Keratinocyte (primary cell): ENCODE data around the gene GLDC. TPM values are rescaled to one million over a fixed set of nuclear protein-coding genes. Genes with fewer than 3 reads are reported as not detected.

ENCODE experiments used
- DNase-seq: peaks from one replicate; pipeline ENCODE4 v3.0.0-alpha.2; 2011; ENCODE audit warnings: low read depth, missing footprints, low spot score
- FAIRE-seq: peaks from 2 replicates; lab custom pipeline; 2011; peaks lifted over from hg19 to GRCh38; lab: Jason Lieb, UNC
- H2AFZ ChIP-seq: 2 replicates; pipeline ENCODE4 v1.6.0; 2012; ENCODE audit warnings: low read length, control low read depth, inconsistent platforms; ENCODE audit not compliant: control insufficient read depth
- H3K27ac ChIP-seq: 2 replicates; pipeline ENCODE4 v1.5.1; 2011; ENCODE audit warnings: low read length; ENCODE audit not compliant: control insufficient read depth, insufficient read depth
- H3K27me3 ChIP-seq: 3 replicates; pipeline ENCODE4 v1.6.0; 2011; ENCODE audit warnings: low read length; ENCODE audit not compliant: control insufficient read depth, insufficient read depth; ENCODE audit errors: extremely low read depth
- H3K36me3 ChIP-seq, 2 experiments: 2 replicates in 1 of 2; 3 replicates in 1 of 2; pipeline ENCODE4 v1.5.1; 2011; ENCODE audit warnings: low read length in 2 of 2, mild to moderate bottlenecking in 1 of 2; ENCODE audit not compliant: control insufficient read depth in 2 of 2, insufficient read depth in 2 of 2; ENCODE audit errors: extremely low read depth in 1 of 2
- H3K4me1 ChIP-seq: 3 replicates; pipeline ENCODE4 v1.5.1; 2011; ENCODE audit warnings: low read length; ENCODE audit not compliant: control insufficient read depth, insufficient read depth; ENCODE audit errors: extremely low read depth
- H3K4me2 ChIP-seq: 3 replicates; pipeline ENCODE4 v1.6.0; 2011; ENCODE audit warnings: low read depth, low read length; ENCODE audit not compliant: control insufficient read depth, insufficient read depth; ENCODE audit errors: extremely low read depth
- H3K4me3 ChIP-seq, 3 experiments: fragments of 200-600 bp in 1 of 3; sonication (generic) in 1 of 3; 2 replicates in 2 of 3; 3 replicates in 1 of 3; pipeline ENCODE4 v1.5.1; 2011 to 2016; ENCODE audit warnings: low read length in 3 of 3, mild to moderate bottlenecking in 3 of 3, control low read depth in 2 of 3, inconsistent platforms in 1 of 3, low read depth in 1 of 3, mixed read lengths in 1 of 3, mixed run types in 1 of 3, moderate library complexity in 1 of 3; ENCODE audit not compliant: control insufficient read depth in 2 of 3, insufficient read depth in 2 of 3; ENCODE audit errors: extremely low read depth in 1 of 3
- H3K79me2 ChIP-seq: 2 replicates; pipeline ENCODE4 v1.6.0; 2012; ENCODE audit warnings: low read length; ENCODE audit not compliant: control insufficient read depth, insufficient read depth
- H3K9ac ChIP-seq: 3 replicates; pipeline ENCODE4 v1.6.0; 2011; ENCODE audit warnings: low read length; ENCODE audit not compliant: control insufficient read depth, insufficient read depth; ENCODE audit errors: extremely low read depth
- H3K9me1 ChIP-seq: 3 replicates; pipeline ENCODE4 v1.6.0; 2011; ENCODE audit warnings: low read length; ENCODE audit not compliant: control insufficient read depth, insufficient read depth; ENCODE audit errors: extremely low read depth
- H3K9me3 ChIP-seq: 2 replicates; pipeline ENCODE4 v1.5.1; 2012; ENCODE audit warnings: low read depth, low read length; ENCODE audit not compliant: control insufficient read depth
- H4K20me1 ChIP-seq: 3 replicates; pipeline ENCODE4 v1.6.0; 2011; ENCODE audit warnings: low read length; ENCODE audit not compliant: control insufficient read depth, insufficient read depth; ENCODE audit errors: extremely low read depth
- EZH2 ChIP-seq: IDR thresholded peaks from one replicate; pipeline ENCODE4 v1.6.1; 2012; ENCODE audit warnings: inconsistent platforms, mild to moderate bottlenecking, low read length, moderate library complexity
- dilution Hi-C: fragments of 300-500 bp; cut with MboI; formaldehyde crosslinking; loops from one replicate; pipeline ENCODE4 v1.7.0; 2020; ENCODE audit warnings: low sequenced_read_pairs; ENCODE audit not compliant: extremely low pct_ligation_motif_present
- polyA plus RNA-seq, 5 experiments: library from polyadenylated mRNA; depleted of rRNA in 3 of 5; stranded (reverse) in 3 of 5; stranded (forward) in 1 of 5; unstranded in 1 of 5; fragments of >200 nt; gene quantifications; 1 replicate in 1 of 5; 2 replicates in 3 of 5; 3 replicates in 1 of 5; pipeline versions ENCODE4 v1.2.1 to v1.2.3, GENCODE V29; 2011 to 2012; ENCODE audit warnings: missing spikeins in 2 of 5, low read depth in 1 of 5, low replicate concordance in 1 of 5
- TF ChIP-seq, protein P1 (sequence below), 3 experiments: IDR thresholded peaks in 1 of 3; conservative IDR thresholded peaks in 1 of 3; optimal IDR thresholded peaks in 1 of 3; 2 replicates in 2 of 3; 3 replicates in 1 of 3; pipeline versions ENCODE3 to v1.5.1; 2011; ENCODE audit warnings: low read length in 3 of 3, mild to moderate bottlenecking in 3 of 3, moderate library complexity in 2 of 3, control low read depth in 1 of 3, inconsistent platforms in 1 of 3; ENCODE audit not compliant: insufficient read depth in 2 of 3; ENCODE audit errors: extremely low read depth in 1 of 3

The GLDC gene
- polyA plus RNA-seq, 1 donor (not counting 4 experiments of a cell fraction or from before 2014, with no cell fraction given): 0.69 TPM

DNA sequence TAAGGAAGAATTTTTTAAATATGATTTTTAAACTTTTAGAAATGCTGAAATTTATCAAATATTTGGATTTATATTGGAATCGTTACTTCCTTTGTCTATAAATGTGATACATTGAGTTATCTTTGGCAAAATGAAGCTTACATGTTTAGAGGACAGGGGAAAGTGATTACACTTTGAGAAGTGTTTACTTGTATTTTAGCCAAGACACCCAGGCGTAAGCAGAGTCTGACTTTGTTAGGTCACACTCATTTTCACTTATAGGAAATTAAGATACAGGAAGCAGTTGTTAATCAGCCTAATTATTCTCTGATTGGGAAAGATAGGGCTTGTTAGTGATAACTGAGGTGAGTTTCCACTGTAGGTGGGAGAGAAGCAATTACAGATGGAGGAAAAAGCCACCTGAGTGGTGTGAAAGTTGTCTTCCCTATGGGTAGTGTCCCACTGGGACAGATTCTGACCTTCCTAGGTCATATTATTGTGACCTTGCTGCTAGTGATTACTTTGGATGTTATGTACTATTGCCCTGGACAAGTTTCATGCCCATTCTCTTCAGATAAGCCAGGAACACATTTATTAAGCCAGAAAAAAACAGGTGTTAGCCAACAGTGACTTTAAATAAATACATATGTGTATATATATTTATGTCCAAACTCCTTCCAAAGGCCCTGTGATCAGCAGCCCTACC, 143.9 kb downstream of the GLDC start:
- peaks cover 23% of the 10 kb centered on the region for H3K4me1 ChIP-seq
- H3K27ac ChIP-seq: no peak overlapping the region
- peaks cover 3% of the 10 kb centered on the region for H3K79me2 ChIP-seq
- no peaks in the 10 kb centered on the region for H3K27me3 ChIP-seq
- DNase-seq (no peak), FAIRE-seq (peak; percentile 41)
- no peaks in the 10 kb centered on the region for H3K9me3 ChIP-seq
- H3K9ac ChIP-seq: no peak overlapping the region
- TF ChIP-seq, protein P1, sequence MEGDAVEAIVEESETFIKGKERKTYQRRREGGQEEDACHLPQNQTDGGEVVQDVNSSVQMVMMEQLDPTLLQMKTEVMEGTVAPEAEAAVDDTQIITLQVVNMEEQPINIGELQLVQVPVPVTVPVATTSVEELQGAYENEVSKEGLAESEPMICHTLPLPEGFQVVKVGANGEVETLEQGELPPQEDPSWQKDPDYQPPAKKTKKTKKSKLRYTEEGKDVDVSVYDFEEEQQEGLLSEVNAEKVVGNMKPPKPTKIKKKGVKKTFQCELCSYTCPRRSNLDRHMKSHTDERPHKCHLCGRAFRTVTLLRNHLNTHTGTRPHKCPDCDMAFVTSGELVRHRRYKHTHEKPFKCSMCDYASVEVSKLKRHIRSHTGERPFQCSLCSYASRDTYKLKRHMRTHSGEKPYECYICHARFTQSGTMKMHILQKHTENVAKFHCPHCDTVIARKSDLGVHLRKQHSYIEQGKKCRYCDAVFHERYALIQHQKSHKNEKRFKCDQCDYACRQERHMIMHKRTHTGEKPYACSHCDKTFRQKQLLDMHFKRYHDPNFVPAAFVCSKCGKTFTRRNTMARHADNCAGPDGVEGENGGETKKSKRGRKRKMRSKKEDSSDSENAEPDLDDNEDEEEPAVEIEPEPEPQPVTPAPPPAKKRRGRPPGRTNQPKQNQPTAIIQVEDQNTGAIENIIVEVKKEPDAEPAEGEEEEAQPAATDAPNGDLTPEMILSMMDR (optimal IDR thresholded peaks at IDR 0.05 in 1 of 3, IDR thresholded peaks at IDR 0.05 in 1 of 3, conservative IDR thresholded peaks at IDR 0.05 in 1 of 3; ENCODE audit: extremely low read depth in 1 of 3, insufficient read depth in 2 of 3, low read length in 3 of 3): no peak
- TF ChIP-seq EZH2: no peak
- H3K9me1 ChIP-seq: no peaks in the 10 kb centered on the region
- no peak overlapping the region for H3K4me3 ChIP-seq
- H3K36me3 ChIP-seq: peaks cover 5 to 29% of the 10 kb centered on the region in 2 experiments
- dilution Hi-C loops: no loop called here
- H4K20me1 ChIP-seq: no peaks in the 10 kb centered on the region
- H2AFZ ChIP-seq: no peak overlapping the region
- no peak overlapping the region for H3K4me2 ChIP-seq

DNA sequence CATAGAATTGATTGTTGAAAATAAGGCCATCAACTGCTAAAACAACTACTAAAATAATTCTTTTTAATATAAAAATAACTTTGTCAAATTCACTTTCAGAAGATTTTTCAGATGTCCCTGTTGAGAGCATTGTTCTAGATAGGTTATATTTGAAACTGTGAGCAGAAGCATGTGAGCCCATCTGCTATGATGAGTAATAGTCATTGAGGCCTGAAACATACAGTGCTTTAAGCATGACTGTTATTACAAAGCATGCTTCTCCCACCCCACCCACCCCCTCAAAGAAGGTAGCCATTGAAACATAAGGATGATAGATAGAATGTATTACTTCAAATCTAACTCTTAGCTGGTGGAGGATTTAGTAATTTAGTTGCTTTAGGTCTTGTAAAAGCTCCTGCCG, 146.5 kb downstream of the GLDC start:
- no peak overlapping the region for H3K9ac ChIP-seq
- no peaks in the 10 kb centered on the region for H3K27me3 ChIP-seq
- H4K20me1 ChIP-seq: no peaks in the 10 kb centered on the region
- peaks cover 5 to 24% of the 10 kb centered on the region in 2 experiments for H3K36me3 ChIP-seq
- H3K4me1 ChIP-seq: peaks cover 13% of the 10 kb centered on the region
- DNase-seq (no peak), FAIRE-seq (no peak)
- H3K79me2 ChIP-seq: peaks cover 3% of the 10 kb centered on the region
- H3K27ac ChIP-seq: peak overlapping the region; percentile 74
- dilution Hi-C loops: no loop called here
- no peaks in the 10 kb centered on the region for H3K9me3 ChIP-seq
- H3K4me3 ChIP-seq: no peak overlapping the region
- no peak overlapping the region for H2AFZ ChIP-seq
- H3K4me2 ChIP-seq: no peak overlapping the region
- H3K9me1 ChIP-seq: no peaks in the 10 kb centered on the region
- no peak for TF ChIP-seq EZH2
- TF ChIP-seq, protein P1 (optimal IDR thresholded peaks at IDR 0.05 in 1 of 3, IDR thresholded peaks at IDR 0.05 in 1 of 3, conservative IDR thresholded peaks at IDR 0.05 in 1 of 3; ENCODE audit: extremely low read depth in 1 of 3, insufficient read depth in 2 of 3, low read length in 3 of 3): no peak
